GM10248 (cell line): Measurements from ENCODE around the gene MACROH2A1.

Experiments
- CTCF ChIA-PET: fragments of 300-600 bp; sonication (Branson Sonifier 250); formaldehyde crosslinking; extraction: SDS; loops from one replicate; lab custom pipeline; 2021; ENCODE audit warnings: antibody characterized with exemption; lab: Yijun Ruan, JAX
- POLR2A ChIA-PET: fragments of 350-650 bp; sonication (Branson Sonifier 250); formaldehyde crosslinking; extraction: SDS; loops from one replicate; lab custom pipeline; 2020; ENCODE audit warnings: antibody characterized with exemption; lab: Yijun Ruan, JAX
- DNase-seq: peaks from one replicate; pipeline ENCODE4 v3.0.0; 2012; ENCODE audit errors: extremely low spot score
- CTCF ChIP-seq: IDR thresholded peaks from 2 replicates; pipeline ENCODE4 v1.5.1; 2012; ENCODE audit warnings: mild to moderate bottlenecking, low read depth; ENCODE audit errors: extremely low read depth, missing control alignments, control extremely low read depth

Gene MACROH2A1

GRCh38 chr5:135307143-135307903 is 91.7 kb downstream of the MACROH2A1 start:
- POLR2A ChIA-PET: no interaction called here
- CTCF ChIA-PET: no interaction called here
- DNase-seq: no peak
- TF ChIP-seq CTCF: no peak

DNA sequence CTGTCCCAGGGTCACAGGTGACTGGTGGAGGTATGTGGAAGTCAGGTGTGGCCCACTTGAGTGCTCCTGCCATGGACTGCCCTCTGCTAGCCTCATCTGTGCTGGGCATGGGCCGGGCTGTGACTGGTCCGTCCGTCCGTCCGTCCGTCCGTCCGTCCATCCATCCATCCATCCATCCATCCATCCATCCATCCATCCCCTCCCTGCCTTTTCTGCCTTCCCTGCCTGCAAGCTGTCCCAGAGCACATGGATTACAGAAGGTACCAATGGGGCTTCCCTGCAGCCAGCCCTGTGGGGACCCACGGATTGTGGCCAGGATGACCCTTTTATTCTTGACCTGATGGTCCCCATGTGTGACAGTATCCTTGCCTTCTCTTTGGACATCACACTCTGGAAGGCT is 92.5 kb downstream of the MACROH2A1 start:
- ChIA-PET POLR2A (no interaction called here), CTCF (no interaction called here)
- no peak for TF ChIP-seq CTCF
- DNase-seq: no peak

GRCh38 chr5:135304352-135305221 is 94.4 kb downstream of the MACROH2A1 start:
- no peak for TF ChIP-seq CTCF
- DNase-seq: no peak
- ChIA-PET POLR2A (no interaction called here), CTCF (no interaction called here)

- POLR2A ChIA-PET: no interaction called here
- DNase-seq: no peak
- TF ChIP-seq CTCF: no peak
- CTCF ChIA-PET: no interaction called here
These were observed 95.4 kb downstream of the MACROH2A1 start for GRCh38 chr5:135303582-135304173.

DNA sequence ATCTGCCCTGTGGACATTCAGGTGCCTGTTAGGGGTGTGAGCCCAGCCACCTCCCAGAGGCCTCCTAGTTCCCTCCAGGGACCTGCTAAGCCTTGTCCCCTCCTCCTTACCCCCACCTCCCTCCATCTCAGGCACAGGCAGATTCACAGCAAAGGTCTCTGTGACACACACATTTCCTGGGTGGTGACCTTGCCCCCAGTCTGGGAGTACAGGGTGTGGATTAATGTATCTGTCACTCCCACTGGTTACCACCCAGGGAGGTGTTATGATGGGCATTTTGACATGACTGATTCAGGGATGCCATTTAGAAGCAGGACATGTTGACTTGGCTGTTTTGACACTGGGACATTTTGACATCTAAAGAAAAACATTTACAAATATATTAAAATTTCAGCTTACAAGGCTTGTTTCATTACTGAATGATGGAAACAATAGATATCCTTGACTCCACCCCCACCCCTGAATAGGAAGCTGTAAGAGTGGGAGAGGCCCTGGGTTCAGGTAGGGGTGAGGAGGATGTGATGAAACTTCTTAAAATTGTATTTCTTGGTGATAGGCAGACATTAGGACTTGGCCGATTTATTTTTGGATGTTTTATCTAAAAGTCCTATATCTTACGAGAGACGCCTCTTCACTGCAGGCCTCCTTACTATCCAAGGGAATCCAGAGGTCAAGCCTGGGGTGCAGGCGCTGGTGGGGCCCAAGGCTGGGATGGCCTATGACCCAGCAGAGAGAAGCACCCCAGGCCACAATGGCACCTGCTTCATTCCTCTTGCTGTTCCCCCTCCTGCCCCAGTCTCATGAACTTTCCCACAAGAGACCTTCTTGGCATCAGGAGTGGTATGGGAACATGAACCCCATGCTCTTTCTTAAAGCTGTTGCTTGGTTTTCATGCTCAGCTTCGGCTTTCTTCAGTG is 101.9 kb downstream of the MACROH2A1 start:
- no peak for DNase-seq
- TF ChIP-seq CTCF: no peak
- POLR2A ChIA-PET: no interaction called here
- CTCF ChIA-PET: no interaction called here
